Upper lobe of left lung (tissue), 6 donors: ENCODE data around the gene ANKRD40. TPM values are rescaled to one million over a fixed set of nuclear protein-coding genes. Genes with fewer than 3 reads are reported as not detected.

Experiments
- ATAC-seq, 2 donors: fragments of 200-7000 bp; cut with Tn5 transposase; one replicate each; pipeline ENCODE4 v1.9.1; 2022; ENCODE audit warnings: mild to moderate bottlenecking in 2 of 2, moderate library complexity in 2 of 2; ENCODE audit not compliant: low FRiP score in 2 of 2
- DNase-seq, 2 donors: peaks; one replicate each; pipeline ENCODE4 v3.0.0-alpha.2; 2019 to 2020
- H3K27ac ChIP-seq, 4 donors: fragments of 200-600 bp; sonication (generic); one replicate each; pipeline ENCODE4 v1.5.1; 2016 to 2019
- H3K27me3 ChIP-seq, 4 donors: fragments of 200-600 bp; sonication (generic); one replicate each; pipeline ENCODE4 v1.5.1; 2017 to 2019
- H3K36me3 ChIP-seq, 4 donors: fragments of 200-600 bp; sonication (generic); one replicate each; pipeline ENCODE4 v1.5.1; 2016 to 2019
- H3K4me1 ChIP-seq, 4 donors: fragments of 200-600 bp; sonication (generic); one replicate each; pipeline ENCODE4 v1.5.1; 2018 to 2019
- H3K4me3 ChIP-seq, 4 donors: fragments of 200-600 bp; sonication (generic); one replicate each; pipeline ENCODE4 v1.5.1; 2017 to 2019; ENCODE audit warnings: mild to moderate bottlenecking in 2 of 4, moderate library complexity in 1 of 4
- H3K9me3 ChIP-seq, 4 donors: fragments of 200-600 bp; sonication (generic); one replicate each; pipeline ENCODE4 v1.5.1; 2018 to 2019
- CTCF ChIP-seq, 6 experiments: fragments of 450-650 bp in 4 of 6; fragments of 200-600 bp in 2 of 6; sonication (generic) in 2 of 6; IDR thresholded peaks; one replicate each; pipeline ENCODE4 v1.5.1; 2016 to 2019; ENCODE audit warnings: antibody characterized with exemption in 6 of 6
- EP300 ChIP-seq, 4 donors: sonication (generic); formaldehyde crosslinking; IDR thresholded peaks; one replicate each; pipeline ENCODE4 v1.5.1; 2017; ENCODE audit warnings: antibody characterized with exemption in 4 of 4, control low read depth in 2 of 4
- POLR2A ChIP-seq, 4 donors: fragments of 450-650 bp; IDR thresholded peaks; one replicate each; pipeline ENCODE4 v1.5.1; 2016 to 2017; ENCODE audit warnings: antibody characterized with exemption in 4 of 4, mild to moderate bottlenecking in 2 of 4
- POLR2AphosphoS5 ChIP-seq, 2 donors: sonication (generic); formaldehyde crosslinking; IDR thresholded peaks; one replicate each; pipeline ENCODE4 v1.5.1; 2017; ENCODE audit warnings: antibody characterized with exemption in 2 of 2
- WGBS, 2 donors: methylation state at CpG; one replicate each; pipeline ENCODE4 v1.1.5; 2017 to 2018; 5-methylcytosine and 5-hydroxymethylcytosine counted together
- total RNA-seq, 6 donors: library from RNA; depleted of rRNA in 4 of 6; stranded (reverse); fragments of >200 nt in 4 of 6; gene quantifications; one replicate each; pipeline versions ENCODE4 v1.1.0 to v1.2.1, GENCODE V29; 2016 to 2021
- donor health status: DM: no; HTN: no; CAD: no; lungs with moderate emphysema.
- donor health status: DM: no; HTN: yes; CAD: no; lungs with severe emphysema.

ANKRD40 gene
- total RNA-seq, 6 donors from 2014 or later, result 27.9 to 52.9 (median 43.7) TPM

GRCh38 chr17:50657054-50657453, 50.7 kb downstream of the ANKRD40 start:
- H3K27ac ChIP-seq, result no peak overlapping the region
- DNase-seq (no peak), ATAC-seq (no peak)
- H3K4me3 ChIP-seq, result no peak overlapping the region
- no peaks in the 10 kb centered on the region for H3K27me3 ChIP-seq
- 96 to 98% methylated on average over 6 to 7 of the region's 7 CpGs for WGBS, 2 donors
- TF ChIP-seq POLR2A (IDR thresholded peaks at IDR 0.05) (no peak), POLR2AphosphoS5 (IDR thresholded peaks at IDR 0.05) (no peak), EP300 (IDR thresholded peaks at IDR 0.05) (no peak), CTCF (IDR thresholded peaks at IDR 0.05) (no peak)
- peaks cover 29 to 37% (median 33%) of the 10 kb centered on the region in 4 donors for H3K4me1 ChIP-seq
- H3K36me3 ChIP-seq, result no peaks in the 10 kb centered on the region
- H3K9me3 ChIP-seq, result peaks cover 0 to 3% (median 0%) of the 10 kb centered on the region in 4 donors

GRCh38 chr17:50656509-50656908, 51.2 kb downstream of the ANKRD40 start:
- Histone ChIP-seq H3K27me3 (no peaks in the 10 kb centered on the region), H3K27ac (no peak overlapping the region), H3K4me1 (peaks cover 23 to 32% (median 27%) of the 10 kb centered on the region in 4 donors), H3K9me3 (peaks cover 0 to 3% (median 0%) of the 10 kb centered on the region in 4 donors), H3K4me3 (no peak overlapping the region), H3K36me3 (no peaks in the 10 kb centered on the region)
- WGBS, 2 donors, result 70 to 95% methylated on average over 2 to 5 of the region's 5 CpGs
- TF ChIP-seq POLR2AphosphoS5 (IDR thresholded peaks at IDR 0.05), result no peak
- no peak for TF ChIP-seq EP300 (IDR thresholded peaks at IDR 0.05)
- no peak for TF ChIP-seq CTCF (IDR thresholded peaks at IDR 0.05)
- TF ChIP-seq POLR2A (IDR thresholded peaks at IDR 0.05), result no peak
- ATAC-seq (no peak), DNase-seq (no peak)

- DNase-seq (peak in 1 of 2 donors; percentile 60), ATAC-seq (peak in 1 of 2 donors; percentile 65)
- Histone ChIP-seq H3K36me3 (no peaks in the 10 kb centered on the region), H3K4me3 (no peak overlapping the region), H3K4me1 (peaks cover 0 to 5% (median 2%) of the 10 kb centered on the region in 4 donors), H3K9me3 (peaks cover 0 to 3% (median 0%) of the 10 kb centered on the region in 4 donors), H3K27ac (no peak overlapping the region), H3K27me3 (no peaks in the 10 kb centered on the region)
- WGBS, 2 donors, result 60 to 80% methylated on average over 3 of the region's 3 CpGs
- no peak for TF ChIP-seq POLR2A (IDR thresholded peaks at IDR 0.05)
- no peak for TF ChIP-seq CTCF (IDR thresholded peaks at IDR 0.05)
- no peak for TF ChIP-seq POLR2AphosphoS5 (IDR thresholded peaks at IDR 0.05)
- TF ChIP-seq EP300 (IDR thresholded peaks at IDR 0.05), result no peak
Observed at GRCh38 chr17:50653738-50654137, 54.0 kb downstream of the ANKRD40 start.

GRCh38 chr17:50651661-50652060, 56.1 kb downstream of the ANKRD40 start:
- 100% methylated on average over 2 of the region's 2 CpGs for WGBS, 2 donors
- DNase-seq (no peak), ATAC-seq (no peak)
- Histone ChIP-seq H3K4me3 (no peak overlapping the region), H3K4me1 (no peaks in the 10 kb centered on the region), H3K9me3 (peaks cover 0 to 3% (median 0%) of the 10 kb centered on the region in 4 donors), H3K36me3 (no peaks in the 10 kb centered on the region), H3K27ac (no peak overlapping the region), H3K27me3 (no peaks in the 10 kb centered on the region)
- TF ChIP-seq EP300 (IDR thresholded peaks at IDR 0.05) (no peak), POLR2AphosphoS5 (IDR thresholded peaks at IDR 0.05) (no peak), POLR2A (IDR thresholded peaks at IDR 0.05) (no peak), CTCF (IDR thresholded peaks at IDR 0.05) (no peak)
